Measurements from ENCODE around the gene MYADM. TPM values are rescaled to one million over a fixed set of nuclear protein-coding genes. Genes with fewer than 3 reads are reported as not detected.

Gene MYADM
- total and polyA plus RNA-seq, 2 of the 13 experiments (the other 11 are each of a cell fraction or from before 2014, with no cell fraction given), result 19.9 to 38.1 TPM

GRCh38 chr19:53867225-53868090 is at the start of gene MYADM (continued):
- no peak for TF ChIP-seq ZNF724P (CRISPR knock-in tag; IDR thresholded peaks at IDR 0.05; ENCODE audit: borderline replicate concordance)
- no peak for TF ChIP-seq SAFB2 (CRISPR knock-in tag; IDR thresholded peaks at IDR 0.05; ENCODE audit: borderline replicate concordance, low read depth)
- no peak for TF ChIP-seq ZBTB33 (CRISPR knock-in tag; IDR thresholded peaks at IDR 0.05)
- TF ChIP-seq NKX3-1 (CRISPR knock-in tag; IDR thresholded peaks at IDR 0.05), result no peak
- TF ChIP-seq SRF (IDR thresholded peaks at IDR 0.05; ENCODE audit: low read depth, low read length), result no peak
- TF ChIP-seq ZFP82 (CRISPR knock-in tag; IDR thresholded peaks at IDR 0.05; ENCODE audit: borderline replicate concordance), result no peak
- no peak for TF ChIP-seq ZNF414 (CRISPR knock-in tag; IDR thresholded peaks at IDR 0.05)
- TF ChIP-seq THRA (CRISPR knock-in tag; IDR thresholded peaks at IDR 0.05; ENCODE audit: borderline replicate concordance), result peak; percentile 35; the same call in 1 of the 2 replicates
- no peak for TF ChIP-seq LBX2 (CRISPR knock-in tag; IDR thresholded peaks at IDR 0.05; ENCODE audit: borderline replicate concordance)
- TF ChIP-seq PCBP1 (IDR thresholded peaks at IDR 0.05; ENCODE audit: borderline replicate concordance, low read depth, low read length), result 0 out of 2 replicates have a peak, but pooled peaks have one; percentile 57
- no peak for TF ChIP-seq MLLT10 (CRISPR knock-in tag; IDR thresholded peaks at IDR 0.05)
- no peak for TF ChIP-seq SNRNP70 (IDR thresholded peaks at IDR 0.05; ENCODE audit: low read depth, low read length)
- TF ChIP-seq STAG1 (CRISPR knock-in tag; IDR thresholded peaks at IDR 0.05), result no peak
- 0 out of 2 replicates have a peak, but pooled peaks have one; percentile 52 for TF ChIP-seq ZNF441 (CRISPR knock-in tag; IDR thresholded peaks at IDR 0.05; ENCODE audit: borderline replicate concordance)
- TF ChIP-seq CBFB (CRISPR knock-in tag; IDR thresholded peaks at IDR 0.05), result 0 out of 2 replicates have a peak, but pooled peaks have one; percentile 43
- TF ChIP-seq ZNF225 (CRISPR knock-in tag; IDR thresholded peaks at IDR 0.05), result no peak
- TF ChIP-seq ZBTB8A (CRISPR knock-in tag; IDR thresholded peaks at IDR 0.05; ENCODE audit: borderline replicate concordance, low read depth), result no peak
- TF ChIP-seq CHCHD3 (CRISPR knock-in tag; IDR thresholded peaks at IDR 0.05), result no peak
- TF ChIP-seq HNRNPUL1 (IDR thresholded peaks at IDR 0.05; ENCODE audit: low read depth, low read length), result no peak
- no peak for TF ChIP-seq CSRNP1 (CRISPR knock-in tag; IDR thresholded peaks at IDR 0.05)

Measured in HepG2 (cell line).